ENCODE data around the gene RHNO1.
"Not testable (repeated sequence)": the region's sequence is repeated elsewhere in the genome, so short reads cannot be mapped to it uniquely, and the experiment has no call there.

Gene RHNO1

GRCh38 chr12:2860170-2860569, 16.9 kb upstream of the RHNO1 start:
- no peak for DNase-seq

- no peak for DNase-seq
Observed at GRCh38 chr12:2862876-2863275, 14.1 kb upstream of the RHNO1 start.

DNA sequence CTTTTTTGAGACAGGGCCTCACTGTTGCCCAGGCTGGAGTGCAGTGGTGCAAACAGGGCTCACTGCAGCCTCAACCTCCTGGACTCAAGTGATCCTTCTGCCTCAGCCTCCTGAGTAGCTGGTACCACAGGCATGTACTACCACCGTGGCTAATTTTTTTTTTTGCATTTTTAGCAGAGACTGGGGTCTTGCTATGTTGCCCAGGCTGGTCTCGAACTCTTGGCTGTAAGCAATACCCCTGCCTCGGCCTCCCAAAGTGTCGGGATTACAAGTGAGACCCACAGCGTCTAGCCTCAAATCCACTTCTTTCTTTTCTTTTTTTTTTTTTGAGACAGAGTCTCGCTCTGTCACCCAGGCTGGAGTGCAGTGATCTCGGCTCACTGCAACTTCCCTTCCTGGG, 13.6 kb upstream of the RHNO1 start:
- DNase-seq = not testable (repeated sequence)

- DNase-seq = no peak
Observed at GRCh38 chr12:2864198-2864597, 12.8 kb upstream of the RHNO1 start.

GRCh38 chr12:2868986-2869632, 7.9 kb upstream of the RHNO1 start:
- DNase-seq = not testable (repeated sequence)

DNA sequence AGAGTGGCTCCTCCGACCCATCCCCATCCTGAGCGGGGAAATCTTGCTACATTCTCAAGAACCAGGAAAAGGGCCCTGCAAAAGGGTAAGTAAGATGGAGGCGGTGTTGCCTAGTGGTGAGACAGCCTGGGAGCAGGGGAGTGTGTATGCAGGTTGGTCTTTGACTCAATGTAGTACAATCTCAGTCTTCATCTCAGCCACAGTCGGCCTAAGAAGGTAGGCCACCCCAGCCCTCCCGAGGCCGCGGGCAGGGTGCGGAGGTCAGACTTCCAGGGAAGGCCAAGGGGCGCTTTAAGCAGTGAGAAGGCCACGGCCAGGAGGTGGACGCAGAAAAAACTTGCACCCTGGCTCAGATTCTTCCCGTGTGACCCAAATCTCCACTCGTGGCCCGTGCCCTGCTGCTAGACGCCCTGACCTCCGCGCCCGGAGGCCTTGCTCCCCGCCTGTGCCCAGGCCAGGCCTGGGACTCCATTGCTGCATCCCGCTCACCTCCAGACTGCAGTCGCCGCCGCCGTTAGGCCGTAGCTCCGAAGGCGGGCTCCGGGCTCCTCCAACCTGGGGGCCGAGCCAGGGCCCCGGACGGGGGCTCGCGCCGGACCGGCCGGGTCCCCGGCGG, 484 bp upstream of the RHNO1 start:
- DNase-seq = no peak

DNA sequence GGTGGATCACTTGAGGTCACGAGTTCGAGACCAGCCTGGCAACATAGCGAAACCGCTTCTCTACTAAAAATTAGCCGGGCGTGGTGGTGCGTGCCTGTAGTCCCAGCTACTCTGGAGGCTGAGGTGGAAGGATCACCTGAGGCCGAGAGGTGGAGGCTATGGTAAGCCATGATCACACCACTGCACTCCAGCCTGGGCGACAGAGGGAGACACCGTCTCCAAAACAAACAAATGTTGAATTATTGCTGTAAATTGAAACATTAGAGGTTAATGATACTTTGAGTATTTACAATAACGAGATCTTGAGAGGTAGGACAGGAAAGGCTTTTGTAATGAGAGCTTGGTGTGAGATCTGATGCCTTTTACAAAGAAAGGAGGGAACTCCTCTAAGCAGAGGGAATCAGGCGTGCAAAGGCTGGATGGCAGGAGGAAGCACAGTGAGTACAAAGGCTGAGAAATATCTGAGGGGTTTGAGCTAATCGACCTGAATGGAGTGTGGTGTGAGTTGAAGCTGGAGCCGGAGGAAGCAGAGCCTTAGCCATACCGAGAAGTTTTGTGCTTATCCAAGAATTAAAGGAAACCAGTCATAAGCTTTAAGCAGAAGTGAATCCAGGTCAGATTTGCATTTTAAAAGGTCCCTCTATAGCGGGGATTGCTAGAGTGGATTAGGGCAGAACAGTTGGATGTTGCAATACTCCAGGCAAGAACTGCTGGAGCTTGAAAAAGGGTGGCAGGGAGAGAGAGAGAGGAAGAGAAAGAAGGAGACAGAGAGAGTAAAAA, 1.1 kb downstream of the RHNO1 start:
- no peak for DNase-seq

DNA sequence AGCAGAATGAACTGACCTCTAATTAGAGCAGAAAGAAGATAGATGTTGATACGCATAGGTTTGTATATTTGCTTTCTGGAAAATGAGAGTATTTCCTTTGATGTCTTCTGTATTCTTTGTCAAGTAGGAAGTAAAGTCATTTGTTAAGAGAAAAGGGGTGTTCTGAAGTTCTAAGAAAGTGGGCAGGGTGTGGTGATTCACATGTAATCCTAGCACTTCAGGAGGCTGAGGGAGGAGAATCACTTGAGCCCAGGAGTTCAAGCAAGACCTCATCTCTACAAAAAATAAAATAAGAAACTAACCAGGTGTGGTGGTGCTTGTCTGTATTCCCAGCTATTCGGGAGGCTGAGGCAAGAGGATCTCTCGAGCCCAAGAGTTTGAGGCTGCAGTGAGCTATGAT, 2.8 kb downstream of the RHNO1 start:
- DNase-seq = no peak

GRCh38 chr12:2884810-2885209, 7.8 kb downstream of the RHNO1 start:
- DNase-seq = no peak

- DNase-seq = no peak
Observed at GRCh38 chr12:2886768-2887450, 9.9 kb downstream of the RHNO1 start.

GRCh38 chr12:2890001-2890387, 13.0 kb downstream of the RHNO1 start:
- no peak for DNase-seq

- DNase-seq = peak; percentile 80
Observed at GRCh38 chr12:2890388-2891239, 13.6 kb downstream of the RHNO1 start, which contains the start of gene TULP3. Gene TULP3, plus strand, starts transcription at chr12:2890891. Its CDS starts 57 bp downstream, at chr12:2890948.

- no peak for DNase-seq
Observed at GRCh38 chr12:2891240-2892053, 14.4 kb downstream of the RHNO1 start.

DNA sequence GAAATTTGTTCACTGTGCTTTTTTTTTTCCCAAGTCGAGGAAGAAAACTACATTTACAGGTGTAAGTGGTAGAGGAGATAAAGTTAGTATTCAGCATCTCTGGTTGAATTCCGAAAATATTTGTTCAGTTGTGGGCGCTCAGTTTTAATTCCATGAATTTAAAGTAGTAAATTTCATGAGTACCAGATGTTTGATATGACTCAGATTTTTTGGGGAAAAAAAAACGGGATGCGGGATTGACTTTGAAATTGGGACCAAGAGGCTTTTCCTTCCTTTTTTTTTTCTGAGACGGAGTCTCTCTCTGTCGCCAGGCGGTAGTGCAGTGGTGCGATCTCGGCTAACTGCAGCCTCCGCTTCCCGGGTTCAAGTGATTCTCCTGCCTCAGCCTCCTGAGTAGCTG, 15.2 kb downstream of the RHNO1 start:
- DNase-seq = no peak

- DNase-seq = no peak
Observed at GRCh38 chr12:2893007-2893406, 16.0 kb downstream of the RHNO1 start.

- no peak for DNase-seq
Observed at GRCh38 chr12:2895051-2895451, 18.0 kb downstream of the RHNO1 start.

- no peak for DNase-seq
Observed at GRCh38 chr12:2895511-2895910, 18.5 kb downstream of the RHNO1 start.

- DNase-seq = no peak
Observed at GRCh38 chr12:2897418-2897817, 20.4 kb downstream of the RHNO1 start.

DNA sequence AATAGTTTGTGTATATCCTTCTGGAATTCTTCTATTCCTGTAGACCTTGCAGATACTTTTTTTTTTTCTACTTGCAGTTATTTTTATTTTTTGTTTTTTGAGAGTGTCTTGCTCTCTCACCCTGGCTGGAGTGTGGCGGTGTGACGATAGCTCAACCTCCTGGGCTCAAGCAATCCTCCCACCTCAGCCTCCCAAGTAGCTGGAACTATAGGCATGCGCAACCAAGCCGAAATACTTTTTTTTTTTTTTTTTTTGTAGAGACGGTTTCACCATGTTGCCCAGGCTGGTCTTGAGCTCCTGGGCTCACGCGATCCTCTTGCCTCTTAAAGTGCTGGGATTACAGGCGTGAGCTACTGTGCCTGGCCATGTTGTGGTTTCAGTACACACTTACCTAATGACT, 23.6 kb downstream of the RHNO1 start:
- DNase-seq = no peak

DNA sequence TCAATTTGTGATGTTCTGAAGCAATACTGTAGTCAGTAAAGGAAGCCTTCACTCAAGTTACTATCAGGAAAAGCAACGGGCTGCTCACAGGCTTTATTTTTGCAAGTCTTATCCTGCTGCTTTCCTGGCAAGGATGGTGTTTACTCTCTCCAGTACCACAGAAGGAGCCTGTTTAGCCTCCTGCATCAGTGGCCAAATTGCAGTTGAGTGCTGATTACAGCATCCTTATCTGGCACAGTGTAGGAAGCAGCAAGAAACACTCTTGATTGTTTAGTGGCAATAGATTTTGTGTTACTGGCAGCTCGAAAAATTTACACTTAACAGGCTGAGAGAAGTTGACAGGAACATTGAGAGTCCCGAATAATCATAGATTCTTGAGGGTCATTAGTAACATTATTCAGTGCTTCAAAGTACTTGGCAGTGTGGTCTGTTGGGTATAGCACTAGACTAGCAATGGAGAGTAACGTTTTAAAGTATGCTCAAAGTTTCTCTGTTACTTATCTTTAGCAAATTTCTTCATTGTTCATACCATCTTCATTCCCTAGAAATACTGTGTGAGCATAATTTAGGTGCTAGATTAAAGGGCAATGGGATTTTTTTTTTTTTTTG, 25.4 kb downstream of the RHNO1 start:
- no peak for DNase-seq

DNA sequence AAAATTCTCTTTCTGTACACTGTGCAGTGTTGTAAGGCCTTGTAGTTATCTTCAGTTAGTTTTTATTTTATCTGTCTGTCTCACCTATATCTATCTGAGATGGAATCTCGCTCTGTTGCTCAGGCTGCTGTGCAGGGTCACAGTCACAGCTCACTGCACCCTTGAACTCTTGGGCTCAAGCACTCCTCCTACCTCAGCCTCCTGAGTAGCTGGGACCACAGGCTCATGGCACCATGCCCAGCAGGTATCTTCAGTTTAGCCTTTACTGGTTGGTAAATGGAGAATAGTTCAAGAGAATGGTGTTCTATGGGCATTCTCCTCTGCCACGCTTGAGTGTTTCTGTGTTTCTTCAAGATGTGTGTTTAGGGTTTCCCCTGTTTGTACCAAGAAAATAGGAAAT, 27.2 kb downstream of the RHNO1 start:
- no peak for DNase-seq

Data from NCI-H524 treated with DMSO at 0.1 percent for 48 hours (cell line).